ENCODE measurements around the gene PTPRF.
"Not testable (repeated sequence)": the region's sequence is repeated elsewhere in the genome, so short reads cannot be mapped to it uniquely, and the experiment has no call there.

Gene PTPRF

GRCh38 chr1:43530483-43531106, at the start of gene PTPRF:
TSS of gene PTPRF (plus strand) at chr1:43530883. CDS start at chr1:43545076, 14,193 bp downstream.
- H3K27ac ChIP-seq, result peak within 1 kb of the TSS; percentile 52 to 95 (median 90)
- peak within 1 kb of the TSS; percentile 53 to 83 (median 65) for H3K4me3 ChIP-seq

- Histone ChIP-seq H3K27ac (no peak overlapping the region), H3K4me3 (no peak overlapping the region)
These were observed 49.2 kb upstream of the PTPRF start for GRCh38 chr1:43481491-43481890.

GRCh38 chr1:43482215-43482614, 48.5 kb upstream of the PTPRF start:
- H3K27ac ChIP-seq, result no peak overlapping the region
- H3K4me3 ChIP-seq, result no peak overlapping the region

- H3K4me3 ChIP-seq, result no peak overlapping the region
- no peak overlapping the region for H3K27ac ChIP-seq
These were observed 46.3 kb upstream of the PTPRF start for GRCh38 chr1:43484367-43484766.

- Histone ChIP-seq H3K27ac (no peak overlapping the region), H3K4me3 (no peak overlapping the region)
These were observed 42.5 kb upstream of the PTPRF start for GRCh38 chr1:43488165-43488564.

GRCh38 chr1:43491061-43491460, 39.6 kb upstream of the PTPRF start:
- no peak overlapping the region for H3K4me3 ChIP-seq
- H3K27ac ChIP-seq, result no peak overlapping the region

- H3K27ac ChIP-seq, result no peak overlapping the region
- H3K4me3 ChIP-seq, result no peak overlapping the region
These were observed 37.9 kb upstream of the PTPRF start for GRCh38 chr1:43492826-43493225.

- H3K27ac ChIP-seq, result no peak overlapping the region
- no peak overlapping the region for H3K4me3 ChIP-seq
These were observed 36.8 kb upstream of the PTPRF start for GRCh38 chr1:43493661-43494450.

GRCh38 chr1:43495204-43495603, 35.5 kb upstream of the PTPRF start:
- Histone ChIP-seq H3K27ac (no peak overlapping the region), H3K4me3 (no peak overlapping the region)

- no peak overlapping the region for H3K4me3 ChIP-seq
- no peak overlapping the region for H3K27ac ChIP-seq
These were observed 30.8 kb upstream of the PTPRF start for GRCh38 chr1:43499898-43500297.

GRCh38 chr1:43501806-43502205, 28.9 kb upstream of the PTPRF start:
- not testable (repeated sequence) for H3K27ac ChIP-seq, H3K4me3 ChIP-seq

GRCh38 chr1:43503534-43503933, 27.1 kb upstream of the PTPRF start:
- Histone ChIP-seq H3K27ac (no peak overlapping the region), H3K4me3 (no peak overlapping the region)

GRCh38 chr1:43505077-43505780, 25.5 kb upstream of the PTPRF start:
- Histone ChIP-seq H3K4me3 (no peak overlapping the region), H3K27ac (no peak overlapping the region)

GRCh38 chr1:43506233-43506632, 24.4 kb upstream of the PTPRF start:
- no peak overlapping the region for H3K4me3 ChIP-seq
- no peak overlapping the region for H3K27ac ChIP-seq

- H3K27ac ChIP-seq, result no peak overlapping the region
These were observed 23.1 kb upstream of the PTPRF start for GRCh38 chr1:43507296-43508295.

GRCh38 chr1:43509007-43509739, 21.5 kb upstream of the PTPRF start:
- Histone ChIP-seq H3K27ac (peak overlapping the region in 7 of 21 experiments; percentile 2 to 52 (median 14)), H3K4me3 (no peak overlapping the region)

More at GRCh38 chr1:43507296-43508295, 23.1 kb upstream of the PTPRF start:
- H3K4me3 ChIP-seq, result no peak overlapping the region

GRCh38 chr1:43509740-43510375, 20.8 kb upstream of the PTPRF start:
- Histone ChIP-seq H3K4me3 (no peak overlapping the region), H3K27ac (peak overlapping the region in 8 of 21 experiments; percentile 2 to 52 (median 18))

GRCh38 chr1:43510621-43511020, 20.1 kb upstream of the PTPRF start:
- H3K27ac ChIP-seq, result no peak overlapping the region
- H3K4me3 ChIP-seq, result no peak overlapping the region
